Measurements from ENCODE around the gene IL27RA.

Gene IL27RA

DNA sequence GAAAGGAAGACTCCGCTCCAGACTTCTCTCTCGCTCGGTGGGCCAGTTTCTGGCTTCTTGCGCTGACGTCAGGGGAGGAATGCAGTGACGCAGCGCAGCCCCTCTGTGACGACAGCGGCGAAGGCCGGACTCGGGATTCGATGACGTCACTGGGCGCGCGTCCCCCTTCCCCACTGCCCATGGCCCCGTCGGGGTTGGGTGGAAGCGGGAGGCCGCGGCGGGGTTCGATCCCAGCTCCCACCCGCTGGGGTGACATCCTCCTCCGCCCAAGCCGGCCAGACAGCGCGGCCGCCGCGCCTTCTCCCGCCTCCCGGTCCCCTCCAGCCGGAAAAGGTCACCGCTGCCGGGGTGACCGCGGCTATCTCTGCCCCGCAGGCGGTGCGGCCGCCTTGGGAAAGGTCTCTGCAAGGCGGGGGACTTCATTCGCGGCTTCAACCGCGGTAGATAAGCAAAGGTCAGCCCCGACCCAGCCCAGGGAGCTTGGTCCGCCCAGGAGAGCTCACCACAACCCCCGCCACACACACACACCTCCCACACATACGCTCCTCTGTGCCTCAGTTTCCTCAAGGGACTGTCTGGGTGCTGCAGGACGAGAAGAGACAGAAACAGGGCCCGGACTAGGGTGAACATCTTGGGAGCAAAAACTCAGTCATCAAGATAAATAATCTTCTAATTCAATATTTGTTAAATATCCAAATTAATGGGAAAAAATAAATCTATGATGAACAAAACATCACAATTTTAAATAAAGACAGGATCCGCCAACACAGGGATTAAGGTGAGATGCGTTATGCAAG lies 24.6 kb upstream of the IL27RA start (continued):
- no peak for TF ChIP-seq ZNF138 (tag by site-specific recombination; IDR thresholded peaks at IDR 0.05; ENCODE audit: borderline replicate concordance)
- TF ChIP-seq GLI2 (tag by site-specific recombination; IDR thresholded peaks at IDR 0.05; ENCODE audit: borderline replicate concordance, low read depth): no peak
- TF ChIP-seq, protein P1, sequence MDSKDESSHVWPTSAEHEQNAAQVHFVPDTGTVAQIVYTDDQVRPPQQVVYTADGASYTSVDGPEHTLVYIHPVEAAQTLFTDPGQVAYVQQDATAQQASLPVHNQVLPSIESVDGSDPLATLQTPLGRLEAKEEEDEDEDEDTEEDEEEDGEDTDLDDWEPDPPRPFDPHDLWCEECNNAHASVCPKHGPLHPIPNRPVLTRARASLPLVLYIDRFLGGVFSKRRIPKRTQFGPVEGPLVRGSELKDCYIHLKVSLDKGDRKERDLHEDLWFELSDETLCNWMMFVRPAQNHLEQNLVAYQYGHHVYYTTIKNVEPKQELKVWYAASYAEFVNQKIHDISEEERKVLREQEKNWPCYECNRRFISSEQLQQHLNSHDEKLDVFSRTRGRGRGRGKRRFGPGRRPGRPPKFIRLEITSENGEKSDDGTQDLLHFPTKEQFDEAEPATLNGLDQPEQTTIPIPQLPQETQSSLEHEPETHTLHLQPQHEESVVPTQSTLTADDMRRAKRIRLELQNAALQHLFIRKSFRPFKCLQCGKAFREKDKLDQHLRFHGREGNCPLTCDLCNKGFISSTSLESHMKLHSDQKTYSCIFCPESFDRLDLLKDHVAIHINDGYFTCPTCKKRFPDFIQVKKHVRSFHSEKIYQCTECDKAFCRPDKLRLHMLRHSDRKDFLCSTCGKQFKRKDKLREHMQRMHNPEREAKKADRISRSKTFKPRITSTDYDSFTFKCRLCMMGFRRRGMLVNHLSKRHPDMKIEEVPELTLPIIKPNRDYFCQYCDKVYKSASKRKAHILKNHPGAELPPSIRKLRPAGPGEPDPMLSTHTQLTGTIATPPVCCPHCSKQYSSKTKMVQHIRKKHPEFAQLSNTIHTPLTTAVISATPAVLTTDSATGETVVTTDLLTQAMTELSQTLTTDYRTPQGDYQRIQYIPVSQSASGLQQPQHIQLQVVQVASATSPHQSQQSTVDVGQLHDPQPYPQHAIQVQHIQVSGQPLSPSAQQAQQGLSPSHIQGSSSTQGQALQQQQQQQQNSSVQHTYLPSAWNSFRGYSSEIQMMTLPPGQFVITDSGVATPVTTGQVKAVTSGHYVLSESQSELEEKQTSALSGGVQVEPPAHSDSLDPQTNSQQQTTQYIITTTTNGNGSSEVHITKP (tag by site-specific recombination; IDR thresholded peaks at IDR 0.05): peak; percentile 97
- TF ChIP-seq ZNF169 (tag by site-specific recombination; IDR thresholded peaks at IDR 0.05): 0 out of 2 replicates have a peak, but pooled peaks have one; percentile 67
- TF ChIP-seq KLF8 (tag by site-specific recombination; IDR thresholded peaks at IDR 0.05): peak; percentile 78
- TF ChIP-seq, protein P2, sequence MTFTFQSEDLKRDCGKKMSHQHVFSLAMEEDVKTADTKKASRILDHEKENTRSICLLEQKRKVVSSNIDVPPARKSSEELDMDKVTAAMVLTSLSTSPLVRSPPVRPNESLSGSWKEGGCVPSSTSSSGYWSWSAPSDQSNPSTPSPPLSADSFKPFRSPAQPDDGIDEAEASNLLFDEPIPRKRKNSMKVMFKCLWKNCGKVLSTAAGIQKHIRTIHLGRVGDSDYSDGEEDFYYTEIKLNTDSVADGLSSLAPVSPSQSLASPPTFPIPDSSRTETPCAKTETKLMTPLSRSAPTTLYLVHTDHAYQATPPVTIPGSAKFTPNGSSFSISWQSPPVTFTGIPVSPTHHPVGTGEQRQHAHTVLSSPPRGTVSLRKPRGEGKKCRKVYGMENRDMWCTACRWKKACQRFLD (tag by site-specific recombination; IDR thresholded peaks at IDR 0.05): no peak
- no peak for TF ChIP-seq ZNF202 (tag by site-specific recombination; IDR thresholded peaks at IDR 0.05; ENCODE audit: borderline replicate concordance)
- TF ChIP-seq OSR2 (tag by site-specific recombination; IDR thresholded peaks at IDR 0.05): 0 out of 2 replicates have a peak, but pooled peaks have one; percentile 20
- TF ChIP-seq ZNF571 (tag by site-specific recombination; IDR thresholded peaks at IDR 0.05): no peak
- TF ChIP-seq ZNF530 (tag by site-specific recombination; IDR thresholded peaks at IDR 0.05; ENCODE audit: low read depth): no peak
- no peak for TF ChIP-seq ZNF311 (tag by site-specific recombination; IDR thresholded peaks at IDR 0.05; ENCODE audit: borderline replicate concordance)
- no peak for TF ChIP-seq ZNF155 (tag by site-specific recombination; IDR thresholded peaks at IDR 0.05)
- TF ChIP-seq ZNF266 (tag by site-specific recombination; IDR thresholded peaks at IDR 0.05; ENCODE audit: low read depth): no peak
- peak; percentile 76; the same call in 1 of the 2 replicates for TF ChIP-seq BCL11B (tag by site-specific recombination; IDR thresholded peaks at IDR 0.05; ENCODE audit: low read depth)
- TF ChIP-seq, protein P3, sequence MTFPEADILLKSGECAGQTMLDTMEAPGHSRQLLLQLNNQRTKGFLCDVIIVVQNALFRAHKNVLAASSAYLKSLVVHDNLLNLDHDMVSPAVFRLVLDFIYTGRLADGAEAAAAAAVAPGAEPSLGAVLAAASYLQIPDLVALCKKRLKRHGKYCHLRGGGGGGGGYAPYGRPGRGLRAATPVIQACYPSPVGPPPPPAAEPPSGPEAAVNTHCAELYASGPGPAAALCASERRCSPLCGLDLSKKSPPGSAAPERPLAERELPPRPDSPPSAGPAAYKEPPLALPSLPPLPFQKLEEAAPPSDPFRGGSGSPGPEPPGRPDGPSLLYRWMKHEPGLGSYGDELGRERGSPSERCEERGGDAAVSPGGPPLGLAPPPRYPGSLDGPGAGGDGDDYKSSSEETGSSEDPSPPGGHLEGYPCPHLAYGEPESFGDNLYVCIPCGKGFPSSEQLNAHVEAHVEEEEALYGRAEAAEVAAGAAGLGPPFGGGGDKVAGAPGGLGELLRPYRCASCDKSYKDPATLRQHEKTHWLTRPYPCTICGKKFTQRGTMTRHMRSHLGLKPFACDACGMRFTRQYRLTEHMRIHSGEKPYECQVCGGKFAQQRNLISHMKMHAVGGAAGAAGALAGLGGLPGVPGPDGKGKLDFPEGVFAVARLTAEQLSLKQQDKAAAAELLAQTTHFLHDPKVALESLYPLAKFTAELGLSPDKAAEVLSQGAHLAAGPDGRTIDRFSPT (tag by site-specific recombination; IDR thresholded peaks at IDR 0.05): peak; percentile 84
- no peak for TF ChIP-seq ZNF211 (tag by site-specific recombination; IDR thresholded peaks at IDR 0.05; ENCODE audit: low read depth)
- 0 out of 2 replicates have a peak, but pooled peaks have one; percentile 34 for TF ChIP-seq ZNF558 (tag by site-specific recombination; IDR thresholded peaks at IDR 0.05)
- TF ChIP-seq ZBTB1 (tag by site-specific recombination; IDR thresholded peaks at IDR 0.05): 0 out of 2 replicates have a peak, but pooled peaks have one; percentile 26
- TF ChIP-seq, protein P4, sequence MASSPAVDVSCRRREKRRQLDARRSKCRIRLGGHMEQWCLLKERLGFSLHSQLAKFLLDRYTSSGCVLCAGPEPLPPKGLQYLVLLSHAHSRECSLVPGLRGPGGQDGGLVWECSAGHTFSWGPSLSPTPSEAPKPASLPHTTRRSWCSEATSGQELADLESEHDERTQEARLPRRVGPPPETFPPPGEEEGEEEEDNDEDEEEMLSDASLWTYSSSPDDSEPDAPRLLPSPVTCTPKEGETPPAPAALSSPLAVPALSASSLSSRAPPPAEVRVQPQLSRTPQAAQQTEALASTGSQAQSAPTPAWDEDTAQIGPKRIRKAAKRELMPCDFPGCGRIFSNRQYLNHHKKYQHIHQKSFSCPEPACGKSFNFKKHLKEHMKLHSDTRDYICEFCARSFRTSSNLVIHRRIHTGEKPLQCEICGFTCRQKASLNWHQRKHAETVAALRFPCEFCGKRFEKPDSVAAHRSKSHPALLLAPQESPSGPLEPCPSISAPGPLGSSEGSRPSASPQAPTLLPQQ (tag by site-specific recombination; IDR thresholded peaks at IDR 0.05): peak; percentile 96
- TF ChIP-seq ZNF701 (tag by site-specific recombination; IDR thresholded peaks at IDR 0.05): no peak
- TF ChIP-seq REPIN1 (tag by site-specific recombination; IDR thresholded peaks at IDR 0.05; ENCODE audit: low read depth): no peak
- TF ChIP-seq ZNF37A (tag by site-specific recombination; IDR thresholded peaks at IDR 0.05): no peak
- peak; percentile 72 for TF ChIP-seq GLIS1 (tag by site-specific recombination; IDR thresholded peaks at IDR 0.05)
- peak; percentile 51; the same call in 1 of the 2 replicates for TF ChIP-seq KLF9 (tag by site-specific recombination; IDR thresholded peaks at IDR 0.05; ENCODE audit: low read depth)
- TF ChIP-seq ZNF837 (tag by site-specific recombination; IDR thresholded peaks at IDR 0.05): no peak
- TF ChIP-seq ZNF221 (tag by site-specific recombination; IDR thresholded peaks at IDR 0.05; ENCODE audit: borderline replicate concordance): 0 out of 2 replicates have a peak, but pooled peaks have one; percentile 86
- TF ChIP-seq ZFP41 (tag by site-specific recombination; IDR thresholded peaks at IDR 0.05; ENCODE audit: borderline replicate concordance): no peak
- TF ChIP-seq ZNF785 (tag by site-specific recombination; IDR thresholded peaks at IDR 0.05): peak; percentile 94
- TF ChIP-seq, protein P5, sequence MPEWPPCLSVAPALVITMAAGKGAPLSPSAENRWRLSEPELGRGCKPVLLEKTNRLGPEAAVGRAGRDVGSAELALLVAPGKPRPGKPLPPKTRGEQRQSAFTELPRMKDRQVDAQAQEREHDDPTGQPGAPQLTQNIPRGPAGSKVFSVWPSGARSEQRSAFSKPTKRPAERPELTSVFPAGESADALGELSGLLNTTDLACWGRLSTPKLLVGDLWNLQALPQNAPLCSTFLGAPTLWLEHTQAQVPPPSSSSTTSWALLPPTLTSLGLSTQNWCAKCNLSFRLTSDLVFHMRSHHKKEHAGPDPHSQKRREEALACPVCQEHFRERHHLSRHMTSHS (tag by site-specific recombination; IDR thresholded peaks at IDR 0.05): no peak; the same call in 1 of the 2 replicates
- TF ChIP-seq ZNF354C (tag by site-specific recombination; IDR thresholded peaks at IDR 0.05; ENCODE audit: borderline replicate concordance, low read depth): no peak
- TF ChIP-seq HOXC10 (CRISPR knock-in tag; IDR thresholded peaks at IDR 0.05): no peak

All from HEK293 (cell line).